ENCODE measurements around the gene TRAPPC6A.
A peak's percentile ranks its signal among the peaks of the same experiment; 100 is the strongest.

TRAPPC6A gene

GRCh38 chr19:45217957-45218334 is 39.9 kb upstream of the TRAPPC6A start:
- no peak overlapping the region for H3K4me3 ChIP-seq (ENCODE audit: low read depth, low read length)
- TF ChIP-seq CTCF (IDR thresholded peaks at IDR 0.05; ENCODE audit: control insufficient read depth, extremely low read depth, insufficient read depth): no peak
- no peak for DNase-seq (ENCODE audit: low read depth)

- TF ChIP-seq CTCF (IDR thresholded peaks at IDR 0.05; ENCODE audit: control insufficient read depth, extremely low read depth, insufficient read depth): no peak
- H3K4me3 ChIP-seq (ENCODE audit: low read depth, low read length): no peak overlapping the region
- DNase-seq (ENCODE audit: low read depth): no peak
Measured at GRCh38 chr19:45217193-45217956, 39.3 kb upstream of the TRAPPC6A start.

- TF ChIP-seq CTCF (IDR thresholded peaks at IDR 0.05; ENCODE audit: control insufficient read depth, extremely low read depth, insufficient read depth): no peak
- H3K4me3 ChIP-seq (ENCODE audit: low read depth, low read length): no peak overlapping the region
- no peak for DNase-seq (ENCODE audit: low read depth)
Measured at GRCh38 chr19:45216667-45217066, 38.6 kb upstream of the TRAPPC6A start.

- no peak overlapping the region for H3K4me3 ChIP-seq (ENCODE audit: low read depth, low read length)
- DNase-seq (ENCODE audit: low read depth): no peak
- no peak for TF ChIP-seq CTCF (IDR thresholded peaks at IDR 0.05; ENCODE audit: control insufficient read depth, extremely low read depth, insufficient read depth)
Measured at GRCh38 chr19:45215391-45216191, 37.6 kb upstream of the TRAPPC6A start.

- no peak for TF ChIP-seq CTCF (IDR thresholded peaks at IDR 0.05; ENCODE audit: control insufficient read depth, extremely low read depth, insufficient read depth)
- no peak overlapping the region for H3K4me3 ChIP-seq (ENCODE audit: low read depth, low read length)
- no peak for DNase-seq (ENCODE audit: low read depth)
Measured at GRCh38 chr19:45213031-45213430, 35.0 kb upstream of the TRAPPC6A start.

GRCh38 chr19:45211751-45212381 is 33.8 kb upstream of the TRAPPC6A start:
- no peak overlapping the region for H3K4me3 ChIP-seq (ENCODE audit: low read depth, low read length)
- peak; percentile 37 for DNase-seq (ENCODE audit: low read depth)
- TF ChIP-seq CTCF (IDR thresholded peaks at IDR 0.05; ENCODE audit: control insufficient read depth, extremely low read depth, insufficient read depth): no peak

Data from LNCaP clone FGC (cell line).